Calu3 (cell line): ENCODE data around the gene EXOC2. TPM values are rescaled to one million over a fixed set of nuclear protein-coding genes. Genes with fewer than 3 reads are reported as not detected.
"Not testable (repeated sequence)": the region's sequence is repeated elsewhere in the genome, so short reads cannot be mapped to it uniquely, and the experiment has no call there.

Source experiments
- BruUV-seq: library from RNA; stranded (reverse); fragments of 400-500 nt; replicated peaks from 2 replicates; lab custom pipeline; 2021; lab: Mats Ljungman, UMichigan
- CTCF ChIA-PET: fragments of 300-600 bp; sonication (Branson Sonifier 250); formaldehyde crosslinking; loops from one replicate; lab custom pipeline; 2022; ENCODE audit warnings: antibody characterized with exemption; lab: Charles Lee
- DNase-seq: peaks from one replicate; pipeline ENCODE4 v3.0.0; 2022
- H3K27ac Mint-ChIP-seq: one replicate; pipeline ENCODE4 v1.8.0; 2022; ENCODE audit warnings: mixed read lengths; ENCODE audit not compliant: unreplicated experiment
- H3K27me3 Mint-ChIP-seq: one replicate; pipeline ENCODE4 v1.8.0; 2022; ENCODE audit warnings: mixed read lengths; ENCODE audit not compliant: unreplicated experiment
- H3K36me3 Mint-ChIP-seq: one replicate; pipeline ENCODE4 v1.8.0; 2022; ENCODE audit warnings: mild to moderate bottlenecking, moderate library complexity, mixed read lengths; ENCODE audit not compliant: insufficient read depth, unreplicated experiment
- H3K4me1 Mint-ChIP-seq: one replicate; pipeline ENCODE4 v1.8.0; 2022; ENCODE audit warnings: mild to moderate bottlenecking, low read depth, mixed read lengths; ENCODE audit not compliant: unreplicated experiment
- H3K4me3 Mint-ChIP-seq: one replicate; pipeline ENCODE4 v1.8.0; 2022; ENCODE audit warnings: mild to moderate bottlenecking, low read depth, moderate library complexity, mixed read lengths; ENCODE audit not compliant: unreplicated experiment
- H3K9me3 Mint-ChIP-seq: one replicate; pipeline ENCODE4 v1.8.0; 2022; ENCODE audit warnings: low read depth, mixed read lengths; ENCODE audit not compliant: unreplicated experiment
- intact Hi-C: fragments of 100-400 bp; cut with micrococcal nuclease; formaldehyde crosslinking; loops from one replicate; pipeline ENCODE4 v1.10.0; 2022; ENCODE audit not compliant: unreplicated experiment
- total RNA-seq: library from RNA; stranded (reverse); gene quantifications from 2 replicates; pipeline ENCODE4 v1.2.3, GENCODE V29; 2022
- TF ChIP-seq, protein P1 (sequence below): fragments of 200-600 bp; IDR thresholded peaks from one replicate; pipeline ENCODE4 v1.8.0; 2022; ENCODE audit warnings: antibody characterized with exemption; ENCODE audit not compliant: unreplicated experiment

Gene EXOC2
- total RNA-seq, 1 experiment from 2014 or later: 13.2 TPM

DNA sequence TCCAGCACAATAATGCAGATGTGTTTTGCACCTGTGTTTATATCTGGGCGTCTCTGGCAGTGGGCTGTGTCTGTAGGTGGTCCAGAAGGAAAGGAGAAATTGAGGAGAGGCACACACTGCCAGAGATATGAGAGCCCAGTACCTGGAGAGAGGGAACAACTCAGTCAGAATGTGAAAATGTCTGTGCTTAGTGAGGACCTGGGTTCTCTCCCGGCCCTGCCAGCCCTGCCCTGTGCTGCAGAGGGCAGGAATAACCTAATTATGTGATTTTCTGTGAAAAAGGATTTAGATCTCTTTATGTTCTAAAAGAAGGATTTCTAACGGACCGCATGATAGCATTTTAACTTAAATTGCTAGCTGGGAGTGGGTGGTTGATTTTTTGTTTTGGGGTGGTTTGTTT, 8.3 kb upstream of the EXOC2 start:
- no TSS peak for BruUV-seq
- H3K9me3 Mint-ChIP-seq: no peaks in the 10 kb centered on the region
- intact Hi-C loops: no loop called here
- no peak overlapping the region for H3K27ac Mint-ChIP-seq
- no peaks in the 10 kb centered on the region for H3K4me1 Mint-ChIP-seq
- TF ChIP-seq, protein P1, sequence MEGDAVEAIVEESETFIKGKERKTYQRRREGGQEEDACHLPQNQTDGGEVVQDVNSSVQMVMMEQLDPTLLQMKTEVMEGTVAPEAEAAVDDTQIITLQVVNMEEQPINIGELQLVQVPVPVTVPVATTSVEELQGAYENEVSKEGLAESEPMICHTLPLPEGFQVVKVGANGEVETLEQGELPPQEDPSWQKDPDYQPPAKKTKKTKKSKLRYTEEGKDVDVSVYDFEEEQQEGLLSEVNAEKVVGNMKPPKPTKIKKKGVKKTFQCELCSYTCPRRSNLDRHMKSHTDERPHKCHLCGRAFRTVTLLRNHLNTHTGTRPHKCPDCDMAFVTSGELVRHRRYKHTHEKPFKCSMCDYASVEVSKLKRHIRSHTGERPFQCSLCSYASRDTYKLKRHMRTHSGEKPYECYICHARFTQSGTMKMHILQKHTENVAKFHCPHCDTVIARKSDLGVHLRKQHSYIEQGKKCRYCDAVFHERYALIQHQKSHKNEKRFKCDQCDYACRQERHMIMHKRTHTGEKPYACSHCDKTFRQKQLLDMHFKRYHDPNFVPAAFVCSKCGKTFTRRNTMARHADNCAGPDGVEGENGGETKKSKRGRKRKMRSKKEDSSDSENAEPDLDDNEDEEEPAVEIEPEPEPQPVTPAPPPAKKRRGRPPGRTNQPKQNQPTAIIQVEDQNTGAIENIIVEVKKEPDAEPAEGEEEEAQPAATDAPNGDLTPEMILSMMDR: no peak
- H3K36me3 Mint-ChIP-seq: no peaks in the 10 kb centered on the region
- no peak overlapping the region for H3K4me3 Mint-ChIP-seq
- DNase-seq: no peak
- CTCF ChIA-PET: no interaction called here
- H3K27me3 Mint-ChIP-seq: peaks cover 28% of the 10 kb centered on the region

DNA sequence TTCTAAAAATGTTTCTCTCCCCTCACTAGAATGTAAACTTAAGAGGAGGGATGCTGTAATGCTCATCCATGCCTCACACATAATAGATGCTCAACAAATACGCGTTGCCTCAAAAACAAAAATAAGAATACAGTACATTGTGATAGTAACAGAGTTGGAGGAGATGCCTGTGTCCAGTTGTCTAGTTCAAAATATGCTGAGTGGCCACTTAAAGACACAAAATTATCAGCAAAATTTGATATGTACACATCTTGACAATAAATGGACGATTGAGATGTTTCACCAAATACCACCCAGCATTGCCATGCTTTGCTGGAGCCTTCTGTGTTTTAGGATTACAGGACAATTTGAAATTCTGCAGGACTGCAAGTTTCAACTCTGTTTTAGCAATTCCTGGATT, 7.6 kb upstream of the EXOC2 start:
- BruUV-seq: no TSS peak
- intact Hi-C loops: no loop called here
- Mint-ChIP-seq H3K27me3 (peaks cover 35% of the 10 kb centered on the region), H3K9me3 (no peaks in the 10 kb centered on the region), H3K36me3 (no peaks in the 10 kb centered on the region), H3K4me1 (no peaks in the 10 kb centered on the region), H3K27ac (no peak overlapping the region), H3K4me3 (no peak overlapping the region)
- CTCF ChIA-PET: interaction anchor here (0.6 kb wide), 1 partner anchor 312 kb away, joined by 3 read pairs; no protein-coding TSS in a partner anchor
- DNase-seq: no peak
- TF ChIP-seq, protein P1: no peak

DNA sequence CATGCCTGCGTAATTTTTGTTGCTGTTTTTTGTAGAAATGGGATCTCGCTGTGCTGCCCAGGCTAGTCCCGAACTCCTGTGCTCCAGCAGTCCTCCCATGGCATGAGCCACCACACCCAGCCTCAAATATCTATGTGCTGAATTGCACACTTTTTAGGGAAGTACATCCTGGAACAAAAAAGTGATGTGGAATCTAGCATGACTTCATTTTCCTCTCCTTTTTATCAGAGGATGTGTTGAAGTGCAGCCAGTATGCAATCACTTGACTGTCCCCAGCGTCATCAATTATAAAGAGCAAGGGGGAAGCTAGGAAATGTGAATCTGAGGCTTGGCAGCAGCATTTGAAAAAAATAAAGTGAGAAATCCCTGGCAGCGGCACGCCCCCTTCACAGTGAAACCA, 6.4 kb upstream of the EXOC2 start:
- no peak overlapping the region for H3K27ac Mint-ChIP-seq
- no peak for DNase-seq
- TF ChIP-seq, protein P1: no peak
- CTCF ChIA-PET: interaction anchor here (0.6 kb wide), 1 partner anchor 17 kb away, joined by 3 read pairs; no protein-coding TSS in a partner anchor
- intact Hi-C loops: no loop called here
- H3K27me3 Mint-ChIP-seq: peaks cover 39% of the 10 kb centered on the region
- H3K4me3 Mint-ChIP-seq: no peak overlapping the region
- no peaks in the 10 kb centered on the region for H3K36me3 Mint-ChIP-seq
- no peaks in the 10 kb centered on the region for H3K4me1 Mint-ChIP-seq
- BruUV-seq: no TSS peak
- no peaks in the 10 kb centered on the region for H3K9me3 Mint-ChIP-seq

DNA sequence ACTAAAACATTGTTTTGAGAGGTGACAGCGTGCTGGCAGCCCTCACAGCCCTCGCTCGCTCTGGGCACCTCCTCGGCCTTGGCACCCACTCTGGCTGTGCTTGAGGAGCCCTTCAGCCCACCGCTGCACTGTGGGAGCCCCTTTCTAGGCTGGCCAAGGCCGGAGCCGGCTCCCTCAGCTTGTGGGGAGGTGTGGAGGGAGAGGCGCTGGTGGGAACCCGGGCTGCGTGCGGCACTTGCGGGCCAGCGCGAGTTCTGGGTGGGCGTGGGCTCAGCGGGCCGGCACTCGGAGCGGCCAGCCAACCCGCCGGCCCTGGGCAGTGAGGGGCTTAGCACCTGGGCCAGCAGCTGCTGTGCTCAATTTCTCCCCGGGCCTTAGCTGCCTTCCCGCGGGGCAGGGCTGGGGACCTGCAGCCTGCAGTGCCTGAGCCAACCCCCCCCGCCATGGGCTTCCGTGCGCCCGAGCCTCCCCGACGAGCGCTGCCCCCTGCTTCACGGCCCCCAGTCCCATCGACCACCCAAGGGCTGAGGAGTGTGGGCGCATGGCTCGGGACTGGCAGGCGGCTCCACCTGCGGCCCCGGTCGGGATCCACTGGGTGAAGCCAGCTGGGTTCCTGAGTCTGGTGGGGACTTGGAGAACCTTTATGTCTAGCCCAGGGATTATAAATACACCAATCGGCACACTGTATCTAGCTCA, 1.6 kb upstream of the EXOC2 start:
- H3K4me3 Mint-ChIP-seq, intact Hi-C loops, H3K27ac Mint-ChIP-seq, BruUV-seq, DNase-seq, H3K9me3 Mint-ChIP-seq: not testable (repeated sequence)
- H3K27me3 Mint-ChIP-seq: peaks cover 18% of the 10 kb centered on the region
- peaks cover 14% of the 10 kb centered on the region for H3K36me3 Mint-ChIP-seq
- CTCF ChIA-PET: interaction anchor here (0.6 to 2.2 kb wide), 4 partner anchors 11 to 1463 kb away, joined by 4 to 5 read pairs (median 4); no protein-coding TSS in a partner anchor
- peaks cover 21% of the 10 kb centered on the region for H3K4me1 Mint-ChIP-seq

DNA sequence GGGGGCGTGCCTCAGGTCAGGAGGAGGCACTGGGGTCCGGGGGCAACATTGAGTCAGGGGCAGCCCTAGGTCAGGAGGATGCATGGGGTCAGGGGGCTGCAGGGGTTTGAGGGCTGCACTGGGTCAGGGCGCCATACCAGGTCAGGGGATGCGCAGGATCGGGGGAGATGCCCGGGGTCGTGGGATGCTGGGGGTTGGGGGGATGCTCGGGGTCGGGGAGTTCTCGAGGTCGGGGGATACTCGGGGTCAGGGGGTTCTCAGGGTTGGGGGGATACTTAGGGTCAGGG, 727 bp upstream of the EXOC2 start:
- Mint-ChIP-seq H3K9me3 (no peaks in the 10 kb centered on the region), H3K27me3 (peaks cover 18% of the 10 kb centered on the region), H3K36me3 (peaks cover 14% of the 10 kb centered on the region), H3K27ac (no peak overlapping the region), H3K4me3 (peak overlapping the region; percentile 90), H3K4me1 (peaks cover 21% of the 10 kb centered on the region)
- CTCF ChIA-PET: interaction anchor here (0.6 to 2.2 kb wide), 2 partner anchors 10 to 22 kb away, joined by 4 to 5 read pairs; no protein-coding TSS in a partner anchor
- TF ChIP-seq, protein P1: no peak
- BruUV-seq: no TSS peak
- intact Hi-C loops: no loop called here
- DNase-seq: no peak
